Regular cardiac myocyte (primary cell): ENCODE results near the gene PCDHB8. TPM values are rescaled to one million over a fixed set of nuclear protein-coding genes. Genes with fewer than 3 reads are reported as not detected.

Source experiments
- total RNA-seq: library from RNA; depleted of rRNA; stranded (reverse); fragments of >200 nt; gene quantifications from 2 replicates; pipeline ENCODE4 v1.2.3, GENCODE V29; 2014

The PCDHB8 gene
- under 0.01 and 1.4 TPM in 2 replicates for total RNA-seq

GRCh38 chr5:141177577-141178191, at the start of gene PCDHB8:
TSS of gene PCDHB8 (plus strand) at chr5:141177790. CDS start at chr5:141178035, 245 bp downstream.

DNA sequence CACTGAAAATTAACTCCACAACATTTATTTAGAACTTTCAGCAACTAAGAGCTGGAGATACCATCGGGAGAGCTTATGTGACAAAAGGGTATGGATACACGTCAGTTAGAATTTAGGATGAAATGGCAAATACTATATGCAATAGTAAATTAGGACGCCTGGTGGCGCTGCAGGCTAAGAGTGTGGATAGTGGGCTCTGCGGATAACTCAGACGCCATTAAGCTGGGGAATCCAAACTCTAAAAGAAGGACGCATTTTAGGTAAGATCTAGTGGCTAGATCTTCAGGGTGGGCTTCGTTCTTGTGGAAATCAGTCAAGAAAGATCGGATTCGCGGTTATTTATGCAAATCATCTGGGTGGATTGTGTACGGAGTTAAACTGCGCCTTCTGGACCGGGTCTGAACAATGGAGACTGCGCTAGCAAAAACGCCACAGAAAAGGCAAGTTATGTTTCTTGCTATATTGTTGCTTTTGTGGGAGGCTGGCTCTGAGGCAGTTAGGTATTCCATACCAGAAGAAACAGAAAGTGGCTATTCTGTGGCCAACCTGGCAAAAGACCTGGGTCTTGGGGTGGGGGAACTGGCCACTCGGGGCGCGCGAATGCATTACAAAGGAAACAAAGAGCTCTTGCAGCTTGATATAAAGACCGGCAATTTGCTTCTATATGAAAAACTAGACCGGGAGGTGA, 42.4 kb upstream of the PCDHB8 start, which contains the start of gene PCDHB5:
PCDHB5 (plus strand) TSS at position 177 of the 688 bp plus-strand sequence; CDS start at position 406, 229 bp downstream.

DNA sequence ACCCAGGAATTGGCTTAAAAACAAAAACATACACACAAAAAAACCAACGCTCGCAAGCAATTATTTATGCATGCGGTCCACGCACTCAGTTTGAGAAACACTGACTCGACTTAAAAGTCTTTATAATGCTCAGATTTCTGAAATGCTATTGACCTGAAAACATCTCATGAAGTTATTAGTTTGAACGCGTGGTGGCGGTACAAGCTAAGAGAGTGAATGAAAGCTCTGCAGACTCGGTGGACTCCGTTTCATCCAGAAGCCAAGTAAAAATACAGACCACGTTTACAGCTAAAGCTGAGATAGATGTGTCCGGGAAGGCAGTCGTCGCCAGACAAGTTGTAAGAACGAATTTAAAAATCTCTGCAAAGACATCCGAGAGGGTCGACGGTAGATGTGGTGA, 27.8 kb upstream of the PCDHB8 start, which contains the start of gene PCDHB6:
PCDHB6 (plus strand) TSS at position 246 of the 400 bp plus-strand sequence. CDS start 201 bp downstream, outside the sequence.

GRCh38 chr5:141172381-141173204, 5.0 kb upstream of the PCDHB8 start, which contains the start of gene PCDHB7:
TSS of gene PCDHB7 (plus strand) at chr5:141172644. CDS start at chr5:141172836, 192 bp downstream.

GRCh38 chr5:141182248-141182647, 4.7 kb downstream of the PCDHB8 start, which contains the start of gene PCDHB16:
TSS of gene PCDHB16 (plus strand) at chr5:141182387. CDS start at chr5:141182560, 173 bp downstream.

DNA sequence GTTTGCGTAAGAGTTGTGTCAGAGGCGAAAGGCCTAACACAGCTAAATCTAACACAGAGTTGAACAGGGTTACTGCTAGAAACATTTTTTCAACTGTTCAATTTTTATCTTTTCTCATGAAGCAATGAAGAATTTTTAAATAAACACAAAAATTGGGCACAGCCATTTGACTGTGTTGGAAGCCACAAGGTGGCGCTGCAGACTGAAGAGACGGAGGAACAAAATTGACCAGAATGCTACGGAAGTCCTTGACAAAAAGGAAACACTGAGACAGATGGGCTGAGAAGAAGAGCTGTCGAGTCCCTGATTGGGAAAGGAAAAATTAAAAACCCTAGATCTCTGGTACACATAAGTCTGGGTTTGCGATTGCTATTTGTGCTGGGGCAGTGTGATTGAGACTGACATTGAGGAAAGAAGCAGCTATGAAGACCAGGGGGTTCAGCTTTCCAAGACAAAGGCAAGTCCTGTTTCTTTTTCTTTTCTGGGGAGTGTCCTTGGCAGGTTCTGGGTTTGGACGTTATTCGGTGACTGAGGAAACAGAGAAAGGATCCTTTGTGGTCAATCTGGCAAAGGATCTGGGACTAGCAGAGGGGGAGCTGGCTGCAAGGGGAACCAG, 9.4 kb downstream of the PCDHB8 start, which contains the start of gene PCDHB9:
PCDHB9 (plus strand) TSS at position 265 of the 616 bp plus-strand sequence; CDS start at position 423, 158 bp downstream.

DNA sequence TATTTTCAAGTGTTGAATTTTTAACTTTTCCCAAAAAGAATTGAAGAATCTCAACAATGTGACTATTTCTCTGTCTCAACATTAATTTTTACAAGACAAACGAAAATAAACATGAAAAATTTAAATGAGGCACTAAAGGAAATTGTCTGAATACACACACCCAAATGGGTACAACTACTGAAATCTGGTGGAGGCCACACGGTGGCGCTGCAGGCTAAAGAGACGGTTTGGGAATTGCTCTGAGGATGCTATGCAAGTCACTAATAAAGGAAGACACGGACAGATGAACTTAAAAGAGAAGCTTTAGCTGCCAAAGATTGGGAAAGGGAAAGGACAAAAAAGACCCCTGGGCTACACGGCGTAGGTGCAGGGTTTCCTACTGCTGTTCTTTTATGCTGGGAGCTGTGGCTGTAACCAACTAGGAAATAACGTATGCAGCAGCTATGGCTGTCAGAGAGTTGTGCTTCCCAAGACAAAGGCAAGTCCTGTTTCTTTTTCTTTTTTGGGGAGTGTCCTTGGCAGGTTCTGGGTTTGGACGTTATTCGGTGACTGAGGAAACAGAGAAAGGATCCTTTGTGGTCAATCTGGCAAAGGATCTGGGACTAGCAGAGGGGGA, 14.6 kb downstream of the PCDHB8 start, which contains the start of gene PCDHB10:
PCDHB10 (plus strand) TSS at position 244 of the 616 bp plus-strand sequence; CDS start at position 444, 200 bp downstream.

GRCh38 chr5:141199359-141200235, 22.0 kb downstream of the PCDHB8 start, which contains the start of gene PCDHB11:
TSS of gene PCDHB11 (plus strand) at chr5:141199627. CDS start at chr5:141199775, 148 bp downstream.

GRCh38 chr5:141208478-141208877, 30.9 kb downstream of the PCDHB8 start, which contains the start of gene PCDHB12:
TSS of gene PCDHB12 (plus strand) at chr5:141208719. CDS start at chr5:141208908, 189 bp downstream.

DNA sequence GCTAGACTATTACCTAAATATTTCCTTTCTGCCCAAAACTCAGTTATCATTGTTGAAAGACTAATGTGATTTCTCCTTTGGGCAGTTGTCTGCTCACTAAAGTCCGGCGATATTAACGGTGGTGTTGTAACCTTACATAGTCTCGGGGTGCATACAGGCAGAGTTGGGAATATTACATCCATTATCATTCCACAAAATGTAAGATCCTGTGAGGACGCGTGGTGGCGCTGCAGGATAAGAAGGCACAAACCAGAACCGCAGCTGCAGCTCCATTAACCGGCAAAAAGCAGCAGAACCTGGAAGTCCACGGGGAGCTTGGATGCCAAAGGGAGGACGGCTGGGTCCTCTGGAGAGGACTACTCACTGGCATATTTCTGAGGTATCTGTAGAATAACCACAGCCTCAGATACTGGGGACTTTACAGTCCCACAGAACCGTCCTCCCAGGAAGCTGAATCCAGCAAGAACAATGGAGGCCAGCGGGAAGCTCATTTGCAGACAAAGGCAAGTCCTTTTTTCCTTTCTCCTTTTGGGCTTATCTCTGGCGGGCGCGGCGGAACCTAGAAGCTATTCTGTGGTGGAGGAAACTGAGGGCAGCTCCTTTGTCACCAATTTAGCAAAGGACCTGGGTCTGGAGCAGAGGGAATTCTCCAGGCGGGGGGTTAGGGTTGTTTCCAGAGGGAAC, 36.2 kb downstream of the PCDHB8 start, which contains the start of gene PCDHB13:
PCDHB13 (plus strand) TSS at position 264 of the 684 bp plus-strand sequence; CDS start at position 469, 205 bp downstream.

DNA sequence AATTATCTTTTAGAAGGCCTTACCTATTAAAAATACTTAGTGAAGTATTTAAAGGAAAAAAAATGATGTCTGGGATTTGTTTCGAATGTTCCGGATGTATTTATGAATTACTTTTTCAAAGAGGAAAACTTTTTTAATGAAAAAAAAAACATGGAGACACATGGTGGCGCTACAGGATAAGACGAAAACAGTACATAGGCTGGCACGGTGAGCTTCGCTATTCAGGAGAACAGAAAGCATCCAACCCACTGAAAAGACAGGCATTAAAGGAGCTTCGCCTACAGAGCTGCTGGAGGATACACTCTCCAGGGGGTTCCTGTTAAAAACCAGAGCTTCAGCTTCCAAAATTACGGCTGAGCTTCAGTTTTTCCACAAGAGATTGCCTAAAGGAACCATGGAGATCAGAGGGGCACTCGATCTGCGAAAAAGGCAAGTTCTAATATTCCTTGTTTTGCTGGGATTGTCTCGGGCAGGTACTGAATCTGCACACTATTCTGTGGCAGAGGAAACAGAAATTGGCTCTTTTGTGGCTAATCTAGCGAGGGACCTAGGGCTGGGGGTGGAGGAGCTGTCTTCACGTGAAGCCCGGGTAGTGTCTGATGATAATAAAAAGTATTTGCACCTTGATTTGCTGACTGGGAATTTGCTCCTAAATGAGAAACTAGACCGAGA, 45.7 kb downstream of the PCDHB8 start, which contains the start of gene PCDHB14:
PCDHB14 (plus strand) TSS at position 232 of the 672 bp plus-strand sequence; CDS start at position 395, 163 bp downstream.

Other genes starting within 250 kb of the PCDHB8 start
- 0.19 and 1.4 TPM in 2 replicates for gene PCDHAC2, start 211.3 kb upstream of the PCDHB8 start, total RNA-seq
- gene PCDHB1, start 126.4 kb upstream of the PCDHB8 start, total RNA-seq, result not detected in 2 replicates
- gene PCDHB2, start 83.2 kb upstream of the PCDHB8 start, total RNA-seq, result 0.77 and 6.5 TPM in 2 replicates
- 0.19 and 3.9 TPM in 2 replicates for gene PCDHB3, start 77.3 kb upstream of the PCDHB8 start, total RNA-seq
- gene PCDHB4, start 56.0 kb upstream of the PCDHB8 start, total RNA-seq, result under 0.01 and 0.85 TPM in 2 replicates
- gene PCDHB5, start 42.6 kb upstream of the PCDHB8 start, total RNA-seq, result 0.58 and 3.1 TPM in 2 replicates
- gene PCDHB6, start 27.7 kb upstream of the PCDHB8 start, total RNA-seq, result under 0.01 and 0.28 TPM in 2 replicates
- 0.19 and 1.1 TPM in 2 replicates for gene PCDHB7, start 5.1 kb upstream of the PCDHB8 start, total RNA-seq
- 0.19 and 1.7 TPM in 2 replicates for gene PCDHB16, start 4.6 kb downstream of the PCDHB8 start, total RNA-seq
- gene PCDHB9, start 9.4 kb downstream of the PCDHB8 start, total RNA-seq, result under 0.01 and 0.56 TPM in 2 replicates
- 0.19 and 1.7 TPM in 2 replicates for gene PCDHB10, start 14.6 kb downstream of the PCDHB8 start, total RNA-seq
- 0.19 and 0.85 TPM in 2 replicates for gene PCDHB11, start 21.8 kb downstream of the PCDHB8 start, total RNA-seq
- under 0.01 and 0.28 TPM in 2 replicates for gene PCDHB12, start 30.9 kb downstream of the PCDHB8 start, total RNA-seq
- gene PCDHB13, start 36.1 kb downstream of the PCDHB8 start, total RNA-seq, result 0.19 and 1.1 TPM in 2 replicates
- 0.58 and 2.5 TPM in 2 replicates for gene PCDHB14, start 45.6 kb downstream of the PCDHB8 start, total RNA-seq
- 0.38 and 1.4 TPM in 2 replicates for gene PCDHB15, start 67.6 kb downstream of the PCDHB8 start, total RNA-seq
- under 0.01 and 0.19 TPM in 2 replicates for gene SLC25A2, start 126.3 kb downstream of the PCDHB8 start, total RNA-seq
- gene TAF7, start 143.0 kb downstream of the PCDHB8 start, total RNA-seq, result 90.2 and 102 TPM in 2 replicates
- gene PCDHGA1, start 152.7 kb downstream of the PCDHB8 start, total RNA-seq, result 0.38 and 1.4 TPM in 2 replicates
- 1.5 and 3.1 TPM in 2 replicates for gene PCDHGA2, start 161.0 kb downstream of the PCDHB8 start, total RNA-seq
- gene PCDHGA3, start 166.0 kb downstream of the PCDHB8 start, total RNA-seq, result 0.38 and 1.7 TPM in 2 replicates
- gene PCDHGB1, start 172.3 kb downstream of the PCDHB8 start, total RNA-seq, result 0.38 and 3.1 TPM in 2 replicates
- 2.9 and 8.2 TPM in 2 replicates for gene PCDHGA4, start 177.2 kb downstream of the PCDHB8 start, total RNA-seq
- 1.2 and 2.5 TPM in 2 replicates for gene PCDHGB2, start 182.2 kb downstream of the PCDHB8 start, total RNA-seq
- gene PCDHGA5, start 186.4 kb downstream of the PCDHB8 start, total RNA-seq, result 0.58 and 1.1 TPM in 2 replicates
- 1.9 and 4.5 TPM in 2 replicates for gene PCDHGB3, start 192.5 kb downstream of the PCDHB8 start, total RNA-seq
- 1.5 and 3.1 TPM in 2 replicates for gene PCDHGA6, start 196.1 kb downstream of the PCDHB8 start, total RNA-seq
- gene PCDHGA7, start 205.0 kb downstream of the PCDHB8 start, total RNA-seq, result 1.5 and 3.7 TPM in 2 replicates
- gene PCDHGB4, start 209.9 kb downstream of the PCDHB8 start, total RNA-seq, result 9.6 and 22.0 TPM in 2 replicates
- 1.3 and 2.8 TPM in 2 replicates for gene PCDHGA8, start 214.8 kb downstream of the PCDHB8 start, total RNA-seq
- 17.8 and 21.4 TPM in 2 replicates for gene PCDHGB5, start 220.2 kb downstream of the PCDHB8 start, total RNA-seq
- gene PCDHGA9, start 225.0 kb downstream of the PCDHB8 start, total RNA-seq, result 2.1 and 3.1 TPM in 2 replicates
- gene PCDHGB6, start 230.2 kb downstream of the PCDHB8 start, total RNA-seq, result 0.96 and 2.5 TPM in 2 replicates
- 1.2 and 3.4 TPM in 2 replicates for gene PCDHGA10, start 235.2 kb downstream of the PCDHB8 start, total RNA-seq
- gene PCDHGB7, start 239.9 kb downstream of the PCDHB8 start, total RNA-seq, result 1.9 and 4.5 TPM in 2 replicates
- gene PCDHGA11, start 243.3 kb downstream of the PCDHB8 start, total RNA-seq, result 3.1 and 4.5 TPM in 2 replicates